Mucosa of descending colon (tissue), 3 donors: ENCODE data around the gene CACNA1H. TPM values are rescaled to one million over a fixed set of nuclear protein-coding genes. Genes with fewer than 3 reads are reported as not detected.
A peak's percentile ranks its signal among the peaks of the same experiment; 100 is the strongest.

Source experiments
- ATAC-seq: fragments of 200-7000 bp; cut with Tn5 transposase; one replicate; pipeline ENCODE4 v1.9.1; 2020; ENCODE audit warnings: mild to moderate bottlenecking, moderate library complexity
- DNase-seq, 3 donors: peaks; one replicate each; pipeline ENCODE4 v3.0.0-alpha.2; 2020
- H3K36me3 ChIP-seq: fragments of 200-600 bp; one replicate; pipeline ENCODE4 v1.8.0; 2021; ENCODE audit warnings: low read depth, mild to moderate bottlenecking
- H3K4me1 ChIP-seq: fragments of 200-600 bp; one replicate; pipeline ENCODE4 v1.8.0; 2021; ENCODE audit warnings: low read depth, mild to moderate bottlenecking
- H3K4me3 ChIP-seq: fragments of 200-600 bp; one replicate; pipeline ENCODE4 v1.8.0; 2021; ENCODE audit warnings: mild to moderate bottlenecking
- H3K9me3 ChIP-seq: fragments of 200-600 bp; one replicate; pipeline ENCODE4 v1.8.0; 2021; ENCODE audit warnings: mild to moderate bottlenecking
- CTCF ChIP-seq: fragments of 200-600 bp; IDR thresholded peaks from one replicate; pipeline ENCODE4 v1.8.0; 2022; ENCODE audit warnings: antibody characterized with exemption, mild to moderate bottlenecking
- intact Hi-C, 2 donors: fragments of 100-400 bp; cut with DNase I in 1 of 2; cut with micrococcal nuclease in 1 of 2; formaldehyde crosslinking; loops; one replicate each; pipeline versions ENCODE4 v1.11.0 to v1.11.1; 2022; cut with DNase I, micrococcal nuclease
- total RNA-seq, 3 donors: library from RNA; stranded (reverse); fragmentation: NEBNext Ultra II Directional in 2 of 3; extraction: Animal tissue kit (Norgen Biotek cat#: 25700) in 2 of 3; gene quantifications; one replicate each; pipeline versions ENCODE4 v1.2.1 to v1.2.4, GENCODE V29; 2021 to 2023
- donor health status: DM: no; HTN: no; CAD: no; lungs with moderate emphysema.
- donor health status: DM: no; HTN: no; CAD: no.
- donor health status: DM: no; HTN: yes; CAD: no.

CACNA1H gene
- total RNA-seq, 3 donors from 2014 or later, result 6.0 to 160 (median 9.5) TPM

GRCh38 chr16:1256874-1257322 lies 104.0 kb downstream of the CACNA1H start:
- TF ChIP-seq CTCF, result no peak
- Histone ChIP-seq H3K4me1 (no peaks in the 10 kb centered on the region), H3K36me3 (no peaks in the 10 kb centered on the region), H3K4me3 (no peak overlapping the region), H3K9me3 (no peaks in the 10 kb centered on the region)
- intact Hi-C loops, result no loop called here
- peak in 1 of 3 donors; percentile 53 for DNase-seq
- ATAC-seq, result no peak

GRCh38 chr16:1257561-1258224 lies 104.8 kb downstream of the CACNA1H start:
- peak in 1 of 3 donors; percentile 29 for DNase-seq
- Histone ChIP-seq H3K36me3 (no peaks in the 10 kb centered on the region), H3K4me1 (no peaks in the 10 kb centered on the region), H3K9me3 (no peaks in the 10 kb centered on the region), H3K4me3 (no peak overlapping the region)
- no peak for TF ChIP-seq CTCF
- intact Hi-C loops, result no loop called here
- no peak for ATAC-seq

- no peaks in the 10 kb centered on the region for H3K4me1 ChIP-seq
- TF ChIP-seq CTCF, result no peak
- intact Hi-C loops, result no loop called here
- no peaks in the 10 kb centered on the region for H3K36me3 ChIP-seq
- DNase-seq (peak in 1 of 3 donors; percentile 45), ATAC-seq (no peak)
- no peaks in the 10 kb centered on the region for H3K9me3 ChIP-seq
- H3K4me3 ChIP-seq, result no peak overlapping the region
Measured at GRCh38 chr16:1258225-1258600, 105.3 kb downstream of the CACNA1H start.

- no peak overlapping the region for H3K4me3 ChIP-seq
- ATAC-seq, result peak; percentile 19
- TF ChIP-seq CTCF, result no peak
Measured at GRCh38 chr16:1258906-1259759, 106.2 kb downstream of the CACNA1H start.

GRCh38 chr16:1259760-1260068 lies 106.8 kb downstream of the CACNA1H start:
- no peak for DNase-seq
- intact Hi-C loops, result no loop called here
- Histone ChIP-seq H3K4me1 (no peaks in the 10 kb centered on the region), H3K9me3 (no peaks in the 10 kb centered on the region), H3K4me3 (no peak overlapping the region), H3K36me3 (no peaks in the 10 kb centered on the region)
- no peak for ATAC-seq
- TF ChIP-seq CTCF, result no peak

More at GRCh38 chr16:1258906-1259759, 106.2 kb downstream of the CACNA1H start:
- intact Hi-C loops, result no loop called here
- no peak for DNase-seq
- Histone ChIP-seq H3K4me1 (no peaks in the 10 kb centered on the region), H3K36me3 (no peaks in the 10 kb centered on the region), H3K9me3 (no peaks in the 10 kb centered on the region)
